Nephron progenitor cell (in vitro differentiated cells): ENCODE measurements around the gene ERCC6.
A peak's percentile ranks its signal among the peaks of the same experiment; 100 is the strongest.

Experiments
- DNase-seq: peaks from one replicate; pipeline ENCODE4 v3.0.0; 2021
- H3K27ac Mint-ChIP-seq: 2 replicates; pipeline ENCODE4 v1.8.0; 2021; ENCODE audit warnings: mild to moderate bottlenecking, moderate library complexity, mixed read lengths
- H3K27me3 Mint-ChIP-seq: 2 replicates; pipeline ENCODE4 v1.8.0; 2021; ENCODE audit warnings: mild to moderate bottlenecking, low read depth, mixed read lengths; ENCODE audit not compliant: poor library complexity
- H3K36me3 Mint-ChIP-seq: 2 replicates; pipeline ENCODE4 v1.8.0; 2021; ENCODE audit warnings: low read depth, mixed read lengths
- H3K4me1 Mint-ChIP-seq: 2 replicates; pipeline ENCODE4 v1.8.0; 2021; ENCODE audit warnings: mixed read lengths
- H3K4me3 Mint-ChIP-seq: 2 replicates; pipeline ENCODE4 v1.8.0; 2021; ENCODE audit warnings: mild to moderate bottlenecking, moderate library complexity, mixed read lengths
- H3K9me3 Mint-ChIP-seq: 2 replicates; pipeline ENCODE4 v1.8.0; 2021; ENCODE audit warnings: mild to moderate bottlenecking, moderate library complexity, mixed read lengths
- TF ChIP-seq, protein P1 (sequence below): fragments of 200-600 bp; sonication (generic); IDR thresholded peaks from 2 replicates; pipeline ENCODE4 v1.5.0; 2021; ENCODE audit warnings: antibody characterized with exemption

ERCC6 gene

GRCh38 chr10:49538381-49539319 is at the start of gene ERCC6:
ERCC6 (minus strand) TSS chr10:49539121.
- peaks cover 10% of the 10 kb centered on the region for H3K9me3 Mint-ChIP-seq
- peaks cover 10% of the 10 kb centered on the region for H3K36me3 Mint-ChIP-seq
- peak; percentile 97 for DNase-seq
- peaks cover 25% of the 10 kb centered on the region for H3K4me1 Mint-ChIP-seq
- peaks cover 65% of the 10 kb centered on the region for H3K27me3 Mint-ChIP-seq
- H3K27ac Mint-ChIP-seq = peak within 1 kb of the TSS; percentile 74
- TF ChIP-seq, protein P1, sequence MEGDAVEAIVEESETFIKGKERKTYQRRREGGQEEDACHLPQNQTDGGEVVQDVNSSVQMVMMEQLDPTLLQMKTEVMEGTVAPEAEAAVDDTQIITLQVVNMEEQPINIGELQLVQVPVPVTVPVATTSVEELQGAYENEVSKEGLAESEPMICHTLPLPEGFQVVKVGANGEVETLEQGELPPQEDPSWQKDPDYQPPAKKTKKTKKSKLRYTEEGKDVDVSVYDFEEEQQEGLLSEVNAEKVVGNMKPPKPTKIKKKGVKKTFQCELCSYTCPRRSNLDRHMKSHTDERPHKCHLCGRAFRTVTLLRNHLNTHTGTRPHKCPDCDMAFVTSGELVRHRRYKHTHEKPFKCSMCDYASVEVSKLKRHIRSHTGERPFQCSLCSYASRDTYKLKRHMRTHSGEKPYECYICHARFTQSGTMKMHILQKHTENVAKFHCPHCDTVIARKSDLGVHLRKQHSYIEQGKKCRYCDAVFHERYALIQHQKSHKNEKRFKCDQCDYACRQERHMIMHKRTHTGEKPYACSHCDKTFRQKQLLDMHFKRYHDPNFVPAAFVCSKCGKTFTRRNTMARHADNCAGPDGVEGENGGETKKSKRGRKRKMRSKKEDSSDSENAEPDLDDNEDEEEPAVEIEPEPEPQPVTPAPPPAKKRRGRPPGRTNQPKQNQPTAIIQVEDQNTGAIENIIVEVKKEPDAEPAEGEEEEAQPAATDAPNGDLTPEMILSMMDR = no peak
- H3K4me3 Mint-ChIP-seq = peak within 1 kb of the TSS; percentile 86

DNA sequence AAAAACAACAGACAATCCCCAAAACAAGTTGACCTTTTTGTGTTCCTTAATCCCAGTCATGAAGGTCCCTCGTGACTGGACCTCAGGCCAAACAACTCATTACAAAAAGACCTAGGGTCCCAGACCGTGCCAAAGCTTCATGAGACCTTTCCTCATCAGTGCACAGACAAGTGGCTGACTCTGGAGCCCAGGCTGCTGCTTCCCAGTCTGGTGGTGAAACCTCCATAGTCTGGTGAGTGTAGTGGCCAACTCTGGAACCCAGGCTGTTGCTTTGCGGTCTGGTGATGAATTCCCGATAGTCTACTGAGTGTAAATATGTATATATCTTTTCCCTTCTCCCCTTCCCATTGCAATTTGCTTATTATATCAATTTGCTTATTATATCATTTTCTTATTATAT is 49.1 kb upstream of the ERCC6 start:
- no peaks in the 10 kb centered on the region for H3K36me3 Mint-ChIP-seq
- TF ChIP-seq, protein P1 = no peak

DNA sequence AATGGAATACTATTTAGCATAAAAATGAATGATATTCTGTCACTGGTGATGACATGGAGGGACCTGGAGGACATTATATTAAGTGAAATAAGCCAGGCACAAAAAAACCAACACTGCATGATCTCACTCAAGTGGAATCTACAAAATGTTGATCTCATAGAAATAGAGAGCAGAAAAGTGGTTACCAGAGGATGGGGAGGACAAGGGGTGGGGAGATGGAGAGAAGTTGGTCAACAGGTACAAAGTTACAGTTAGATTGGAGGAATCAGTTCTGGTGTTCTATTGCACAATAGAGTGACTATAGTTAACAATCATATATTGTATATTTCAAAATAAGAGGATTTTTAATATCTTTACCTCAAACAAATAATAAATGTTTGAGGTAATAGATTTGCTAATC is 46.5 kb upstream of the ERCC6 start:
- H3K9me3 Mint-ChIP-seq = no peaks in the 10 kb centered on the region
- no peak for DNase-seq

More for the DNA sequence above, 49.1 kb upstream of the ERCC6 start:
- Mint-ChIP-seq H3K27ac (no peak overlapping the region), H3K4me1 (no peaks in the 10 kb centered on the region), H3K9me3 (no peaks in the 10 kb centered on the region), H3K27me3 (peaks cover 34% of the 10 kb centered on the region), H3K4me3 (no peak overlapping the region)
- no peak for DNase-seq

DNA sequence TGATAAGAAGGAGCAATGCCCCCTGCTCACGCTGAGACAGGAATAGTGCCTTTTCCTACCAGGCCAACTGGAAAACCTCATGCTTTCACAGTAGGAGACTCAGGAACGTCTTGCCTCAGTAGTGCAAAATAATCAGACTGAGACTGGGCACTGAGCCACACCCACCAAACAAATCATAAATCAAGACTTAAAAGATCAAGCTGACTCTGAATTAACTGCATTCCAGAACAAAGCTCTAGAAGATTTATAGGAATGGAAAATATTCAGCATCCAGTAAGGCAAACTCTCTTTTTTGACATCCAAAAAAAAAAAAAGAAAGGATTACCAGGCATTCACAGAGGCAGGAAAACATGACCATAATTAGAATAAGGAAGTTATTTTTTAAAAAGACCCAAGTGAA is 40.7 kb upstream of the ERCC6 start:
- no peaks in the 10 kb centered on the region for H3K36me3 Mint-ChIP-seq
- TF ChIP-seq, protein P1 = no peak
- no peak overlapping the region for H3K4me3 Mint-ChIP-seq
- DNase-seq = no peak
- peaks cover 36% of the 10 kb centered on the region for H3K27me3 Mint-ChIP-seq
- H3K27ac Mint-ChIP-seq = no peak overlapping the region
- no peaks in the 10 kb centered on the region for H3K9me3 Mint-ChIP-seq
- H3K4me1 Mint-ChIP-seq = no peaks in the 10 kb centered on the region

More for the DNA sequence above, 46.5 kb upstream of the ERCC6 start:
- TF ChIP-seq, protein P1 = no peak
- H3K27me3 Mint-ChIP-seq = peaks cover 37% of the 10 kb centered on the region
- H3K4me3 Mint-ChIP-seq = no peak overlapping the region
- H3K27ac Mint-ChIP-seq = no peak overlapping the region
- H3K4me1 Mint-ChIP-seq = no peaks in the 10 kb centered on the region
- no peaks in the 10 kb centered on the region for H3K36me3 Mint-ChIP-seq

- Mint-ChIP-seq H3K4me1 (no peaks in the 10 kb centered on the region), H3K27me3 (peaks cover 29% of the 10 kb centered on the region), H3K36me3 (no peaks in the 10 kb centered on the region), H3K4me3 (no peak overlapping the region), H3K27ac (no peak overlapping the region), H3K9me3 (no peaks in the 10 kb centered on the region)
- TF ChIP-seq, protein P1 = no peak
- DNase-seq = no peak
Measured at GRCh38 chr10:49578392-49578791, 39.5 kb upstream of the ERCC6 start.
